AG04450 (cell line): ENCODE results near the gene GRID1. TPM values are rescaled to one million over a fixed set of nuclear protein-coding genes. Genes with fewer than 3 reads are reported as not detected.

ENCODE experiments used
- CTCF ChIA-PET: fragments of 300-600, 350-600 bp; formaldehyde crosslinking; extraction: SDS; loops from one replicate; lab custom pipeline; 2022; ENCODE audit warnings: antibody characterized with exemption, inconsistent platforms; lab: Charles Lee
- POLR2A ChIA-PET: fragments of 350-600 bp; formaldehyde crosslinking; extraction: SDS; loops from one replicate; lab custom pipeline; 2021; ENCODE audit warnings: antibody characterized with exemption, inconsistent platforms; lab: Yijun Ruan, JAX
- DNase-seq: peaks from one replicate; pipeline ENCODE4 v3.0.0-alpha.2; 2011; ENCODE audit warnings: low read depth, low spot score
- H3K27ac ChIP-seq: one replicate; pipeline ENCODE4 v1.5.1; 2012; ENCODE audit warnings: low read depth, low read length, control low read depth
- H3K27me3 ChIP-seq: one replicate; pipeline ENCODE4 v1.6.0; 2012; ENCODE audit warnings: low read length; ENCODE audit not compliant: control insufficient read depth, insufficient read depth
- H3K4me3 ChIP-seq: 2 replicates; pipeline ENCODE4 v1.5.1; 2011; ENCODE audit warnings: mild to moderate bottlenecking, low read depth, low read length, control low read depth
- H3K9me3 ChIP-seq: 2 replicates; pipeline ENCODE4 v1.5.1; 2012; ENCODE audit warnings: low read length; ENCODE audit not compliant: control insufficient read depth, insufficient read depth
- CTCF ChIP-seq: IDR thresholded peaks from 2 replicates; pipeline ENCODE4 v1.5.1; 2011; ENCODE audit warnings: low read depth, low read length, control low read depth, inconsistent platforms
- polyA plus RNA-seq: library from polyadenylated mRNA; depleted of rRNA; stranded (reverse); fragments of >200 nt; gene quantifications from 2 replicates; pipeline ENCODE4 v1.2.3, GENCODE V29; 2011

Gene GRID1
- polyA plus RNA-seq, 1 experiment = not detected

DNA sequence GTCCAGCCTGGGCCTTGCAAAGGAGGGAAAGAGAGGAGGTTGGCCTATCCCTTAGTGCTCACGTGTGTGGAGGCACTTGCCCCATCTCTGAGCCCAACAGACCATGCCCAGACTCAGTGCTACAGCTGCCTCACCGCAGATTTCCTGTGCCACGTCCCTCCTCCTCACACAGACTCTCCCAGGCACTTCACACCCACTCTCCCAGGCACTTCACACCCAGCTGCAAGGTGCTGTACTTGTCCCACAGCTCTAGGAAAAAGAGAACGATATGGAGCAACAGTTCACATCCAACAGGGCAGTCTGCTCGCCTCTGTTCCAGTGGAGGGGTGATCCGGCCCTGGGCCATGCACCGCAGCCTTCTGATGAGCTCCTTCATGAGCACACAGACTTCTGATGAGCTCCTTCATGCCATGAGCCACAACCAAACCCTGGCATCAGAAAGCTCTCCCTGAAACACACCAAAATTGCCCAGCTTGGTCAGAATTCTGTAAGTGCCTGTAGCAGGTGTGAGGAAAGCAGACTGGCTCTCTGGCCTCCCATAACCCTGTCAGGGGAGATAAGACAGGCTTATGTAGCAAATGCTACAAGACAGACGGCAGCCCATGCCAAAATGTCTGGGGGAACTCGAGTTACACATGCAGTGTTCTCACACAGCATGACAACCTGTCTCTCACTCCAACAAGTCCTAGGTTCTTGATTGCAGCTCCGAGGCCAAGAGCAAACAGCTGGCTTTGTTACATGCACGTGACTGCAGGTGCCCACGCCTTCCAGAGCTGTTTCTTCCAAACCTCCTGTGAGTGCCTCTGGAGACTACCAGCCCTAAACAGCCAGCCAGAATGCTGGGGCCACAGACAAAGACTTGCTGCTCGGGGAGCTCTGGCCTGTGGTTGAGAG, 348.5 kb downstream of the GRID1 start:
- Histone ChIP-seq H3K27ac (no peak overlapping the region), H3K27me3 (no peaks in the 10 kb centered on the region), H3K9me3 (peaks cover 36% of the 10 kb centered on the region), H3K4me3 (no peak overlapping the region)
- DNase-seq = no peak
- ChIA-PET POLR2A (no interaction called here), CTCF (no interaction called here)
- no peak for TF ChIP-seq CTCF

DNA sequence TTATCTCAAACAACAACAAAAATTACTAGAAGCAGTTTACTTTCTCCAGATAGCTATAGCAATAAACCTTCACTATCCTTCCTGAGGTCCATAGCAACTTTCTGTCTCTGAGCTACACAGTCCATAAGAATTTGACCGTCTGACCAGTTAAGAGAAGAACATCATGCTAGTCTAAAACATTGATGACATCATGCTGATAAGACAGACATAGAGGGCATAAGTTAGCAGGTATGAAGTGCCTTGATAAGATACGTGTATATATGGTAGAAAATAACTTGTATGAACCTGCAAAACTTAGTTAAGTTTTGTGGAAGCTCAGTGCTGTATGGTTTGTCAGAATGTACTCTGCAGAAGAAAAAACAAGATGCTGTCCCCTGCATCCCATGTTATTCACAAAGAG, 353.0 kb downstream of the GRID1 start:
- POLR2A ChIA-PET = no interaction called here
- no peak overlapping the region for H3K4me3 ChIP-seq
- no peaks in the 10 kb centered on the region for H3K27me3 ChIP-seq
- no peak for DNase-seq
- CTCF ChIA-PET = no interaction called here
- H3K27ac ChIP-seq = no peak overlapping the region
- TF ChIP-seq CTCF = no peak
- H3K9me3 ChIP-seq = peaks cover 16% of the 10 kb centered on the region

DNA sequence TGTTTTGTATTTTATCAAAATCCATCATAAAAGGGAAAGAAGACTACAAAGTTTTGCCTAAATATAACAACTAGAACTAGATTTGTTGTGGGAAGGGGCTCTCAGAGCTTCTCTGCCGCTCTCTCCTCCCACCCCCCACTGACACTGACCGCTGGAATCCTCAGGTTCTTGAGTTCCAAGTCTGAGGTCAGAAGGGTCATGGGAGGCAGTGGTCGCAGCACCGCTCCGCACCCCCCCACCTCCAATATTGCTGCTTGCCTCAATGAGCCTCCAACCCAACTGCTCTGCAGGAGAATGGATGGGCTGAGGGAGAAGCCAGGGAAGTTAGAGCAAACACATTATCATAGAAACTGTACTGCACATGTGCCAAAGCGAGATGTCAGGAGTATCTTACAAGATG, 359.4 kb downstream of the GRID1 start:
- TF ChIP-seq CTCF = no peak
- no peak for DNase-seq
- POLR2A ChIA-PET = no interaction called here
- peaks cover 14% of the 10 kb centered on the region for H3K9me3 ChIP-seq
- no peaks in the 10 kb centered on the region for H3K27me3 ChIP-seq
- no peak overlapping the region for H3K4me3 ChIP-seq
- no peak overlapping the region for H3K27ac ChIP-seq
- CTCF ChIA-PET = no interaction called here

DNA sequence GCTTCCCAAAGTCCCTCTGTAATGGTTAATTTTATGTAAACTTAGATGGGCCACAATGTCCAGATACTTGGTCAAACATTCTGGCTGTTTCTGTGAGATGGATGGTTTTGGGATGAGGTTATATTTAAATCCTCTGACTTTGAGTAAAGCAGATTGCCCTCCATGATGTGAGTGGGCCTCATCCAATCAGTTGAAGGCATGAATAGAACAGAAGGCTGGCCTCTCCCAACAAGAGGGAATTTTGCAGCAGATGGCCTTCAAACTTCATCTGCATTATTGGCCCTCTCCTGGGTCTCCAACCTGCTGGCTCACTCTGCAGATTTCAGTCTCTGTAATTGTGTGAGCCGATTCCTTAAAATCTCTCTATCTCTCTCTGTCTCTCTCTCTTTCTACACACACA, 362.3 kb downstream of the GRID1 start:
- no peak for DNase-seq
- no peak overlapping the region for H3K4me3 ChIP-seq
- H3K27ac ChIP-seq = no peak overlapping the region
- ChIA-PET CTCF (no interaction called here), POLR2A (no interaction called here)
- peaks cover 10% of the 10 kb centered on the region for H3K9me3 ChIP-seq
- no peak for TF ChIP-seq CTCF
- H3K27me3 ChIP-seq = no peaks in the 10 kb centered on the region

GRCh38 chr10:86003201-86003621, 363.4 kb downstream of the GRID1 start:
- peaks cover 10% of the 10 kb centered on the region for H3K9me3 ChIP-seq
- no peak overlapping the region for H3K27ac ChIP-seq
- no peak for DNase-seq
- no peaks in the 10 kb centered on the region for H3K27me3 ChIP-seq
- H3K4me3 ChIP-seq = no peak overlapping the region
- ChIA-PET POLR2A (no interaction called here), CTCF (no interaction called here)
- TF ChIP-seq CTCF = no peak
